ENCODE measurements around the gene FCN2. TPM values are rescaled to one million over a fixed set of nuclear protein-coding genes. Genes with fewer than 3 reads are reported as not detected.

The FCN2 gene
- total RNA-seq, 4 donors from 2014 or later = 0.93 to 16.5 TPM; not detected in 2

GRCh38 chr9:134851020-134851419 is 29.6 kb upstream of the FCN2 start:
- no peak for DNase-seq
- no peaks in the 10 kb centered on the region for H3K4me1 ChIP-seq
- no peaks in the 10 kb centered on the region for H3K36me3 ChIP-seq
- no peak overlapping the region for H3K27ac ChIP-seq
- no peaks in the 10 kb centered on the region for H3K9me3 ChIP-seq
- TF ChIP-seq CTCF (IDR thresholded peaks at IDR 0.05) = no peak
- TF ChIP-seq POLR2A (IDR thresholded peaks at IDR 0.05) = no peak
- intact Hi-C loops (cut with DNase I) = no loop called here
- no peak overlapping the region for H3K4me3 ChIP-seq (replicated peaks in 1 of 3)
- H3K27me3 ChIP-seq = no peaks in the 10 kb centered on the region
- 87 to 93% methylated on average over 10 to 12 of the region's 12 CpGs for WGBS, 2 donors

GRCh38 chr9:134852906-134853654 is 27.5 kb upstream of the FCN2 start:
- TF ChIP-seq POLR2A (IDR thresholded peaks at IDR 0.05) = no peak
- no peak for TF ChIP-seq CTCF (IDR thresholded peaks at IDR 0.05)
- H3K27me3 ChIP-seq = no peaks in the 10 kb centered on the region
- H3K4me1 ChIP-seq = no peaks in the 10 kb centered on the region
- 70 to 73% methylated on average over 5 to 6 of the region's 6 CpGs for WGBS, 2 donors
- no peaks in the 10 kb centered on the region for H3K36me3 ChIP-seq
- intact Hi-C loops (cut with DNase I) = no loop called here
- no peaks in the 10 kb centered on the region for H3K9me3 ChIP-seq
- no peak overlapping the region for H3K4me3 ChIP-seq (replicated peaks in 1 of 3)
- DNase-seq = no peak
- H3K27ac ChIP-seq = no peak overlapping the region

- no peaks in the 10 kb centered on the region for H3K4me1 ChIP-seq
- 73 to 80% methylated on average over 5 to 6 of the region's 6 CpGs for WGBS, 2 donors
- H3K9me3 ChIP-seq = no peaks in the 10 kb centered on the region
- no peak for DNase-seq
- H3K36me3 ChIP-seq = no peaks in the 10 kb centered on the region
- TF ChIP-seq CTCF (IDR thresholded peaks at IDR 0.05) (no peak), POLR2A (IDR thresholded peaks at IDR 0.05) (no peak)
- no peak overlapping the region for H3K4me3 ChIP-seq (replicated peaks in 1 of 3)
- H3K27ac ChIP-seq = no peak overlapping the region
- no peaks in the 10 kb centered on the region for H3K27me3 ChIP-seq
- intact Hi-C loops (cut with DNase I) = no loop called here
Observed at GRCh38 chr9:134853893-134854292, 26.7 kb upstream of the FCN2 start.

- Histone ChIP-seq H3K9me3 (no peaks in the 10 kb centered on the region), H3K36me3 (no peaks in the 10 kb centered on the region), H3K4me3 (replicated peaks in 1 of 3) (no peak overlapping the region), H3K27me3 (no peaks in the 10 kb centered on the region), H3K4me1 (no peaks in the 10 kb centered on the region), H3K27ac (no peak overlapping the region)
- 89 to 91% methylated on average over 11 of the region's 11 CpGs for WGBS, 2 donors
- intact Hi-C loops (cut with DNase I) = no loop called here
- TF ChIP-seq CTCF (IDR thresholded peaks at IDR 0.05) = no peak
- no peak for TF ChIP-seq POLR2A (IDR thresholded peaks at IDR 0.05)
- no peak for DNase-seq
Observed at GRCh38 chr9:134854541-134854981, 26.0 kb upstream of the FCN2 start.

GRCh38 chr9:134855231-134855899 is 25.2 kb upstream of the FCN2 start:
- DNase-seq = no peak

More at GRCh38 chr9:134855231-134855899, 25.2 kb upstream of the FCN2 start:
- 87 to 88% methylated on average over 15 to 18 of the region's 18 CpGs for WGBS, 2 donors
- TF ChIP-seq CTCF (IDR thresholded peaks at IDR 0.05) (no peak), POLR2A (IDR thresholded peaks at IDR 0.05) (no peak)
- no peaks in the 10 kb centered on the region for H3K36me3 ChIP-seq
- H3K4me3 ChIP-seq (replicated peaks in 1 of 3) = no peak overlapping the region
- no peaks in the 10 kb centered on the region for H3K9me3 ChIP-seq
- H3K27me3 ChIP-seq = no peaks in the 10 kb centered on the region
- H3K27ac ChIP-seq = no peak overlapping the region
- no peaks in the 10 kb centered on the region for H3K4me1 ChIP-seq
- intact Hi-C loops (cut with DNase I) = no loop called here
